Ishikawa (cell line): ENCODE measurements around the gene CLASP1.

Experiments used
- NFIC ChIP-seq: IDR thresholded peaks from 2 replicates; pipeline ENCODE4 v1.6.1; 2012
- RAD21 ChIP-seq: IDR thresholded peaks from 2 replicates; pipeline ENCODE4 v1.6.1; 2012; ENCODE audit warnings: low read depth
- TAF1 ChIP-seq: IDR thresholded peaks from 2 replicates; pipeline ENCODE4 v1.6.1; 2012; ENCODE audit warnings: low read depth, mild to moderate bottlenecking
- TCF12 ChIP-seq: IDR thresholded peaks from 2 replicates; pipeline ENCODE4 v1.6.1; 2012; ENCODE audit warnings: low read depth
- TEAD4 ChIP-seq: IDR thresholded peaks from 2 replicates; pipeline ENCODE4 v1.6.1; 2012
- USF1 ChIP-seq: IDR thresholded peaks from 2 replicates; pipeline ENCODE4 v1.6.1; 2012

DNA sequence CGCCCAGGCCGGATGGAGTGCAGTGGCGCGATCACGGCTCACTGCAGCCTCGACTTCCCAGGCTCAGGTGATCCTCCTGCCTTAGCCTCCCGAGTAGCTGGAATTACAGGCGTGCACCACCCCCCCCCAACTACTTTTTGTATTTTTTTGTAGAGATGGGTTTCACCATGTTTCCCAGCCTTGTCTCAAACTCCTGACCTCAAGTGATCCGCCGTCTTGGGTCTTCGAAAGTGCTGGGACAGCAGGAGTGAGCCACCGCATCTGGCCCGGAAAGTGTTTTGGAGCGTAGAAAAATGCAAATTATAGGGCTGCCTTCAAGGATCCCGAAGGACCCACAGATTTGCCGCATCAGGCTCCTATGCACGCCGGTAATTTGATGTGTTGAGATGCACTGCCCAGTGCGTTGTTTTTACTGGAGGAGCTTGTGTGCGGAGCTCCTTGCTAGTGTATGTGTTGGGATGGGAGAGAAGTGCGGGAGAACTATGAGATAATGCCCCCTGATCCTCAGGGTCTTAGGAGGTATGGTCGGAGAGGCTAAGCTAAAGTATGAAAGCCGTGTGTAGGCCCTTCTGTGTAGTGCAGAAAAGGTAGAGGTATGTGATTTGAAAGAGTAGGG, 1.2 kb upstream of the CLASP1 start:
- no peak for TF ChIP-seq TAF1
- no peak for TF ChIP-seq TCF12
- TF ChIP-seq USF1: no peak
- TF ChIP-seq TEAD4: no peak
- TF ChIP-seq RAD21: no peak
- no peak for TF ChIP-seq NFIC
